GM15510 (cell line): ENCODE measurements around the gene ZNF554.

Experiments used
- POLR2A ChIP-seq: IDR thresholded peaks from 3 replicates; pipeline ENCODE4 v1.6.1; 2011; ENCODE audit warnings: borderline replicate concordance; ENCODE audit not compliant: insufficient read length; ENCODE audit errors: extremely low read depth

Gene ZNF554

DNA sequence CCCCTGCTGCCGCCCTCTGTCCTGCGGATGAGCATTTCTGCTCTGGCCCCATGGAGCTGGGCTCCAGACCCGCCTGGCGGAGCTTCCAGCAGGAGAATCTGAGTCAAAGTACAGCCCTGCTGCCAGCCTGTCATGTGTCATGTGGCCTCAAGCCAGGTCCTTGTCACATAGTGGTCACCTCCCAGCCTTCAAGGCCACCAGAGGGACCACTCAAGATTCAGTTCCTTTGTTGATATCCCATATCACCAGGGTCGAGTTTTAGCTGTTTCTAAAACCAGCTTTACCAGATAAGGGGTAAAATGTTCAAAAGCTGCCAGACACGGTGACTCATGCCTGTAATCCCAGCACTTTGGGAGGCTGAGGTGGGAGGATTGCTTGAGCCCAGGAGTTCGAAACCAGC is 20.9 kb upstream of the ZNF554 start:
- no peak for TF ChIP-seq POLR2A

DNA sequence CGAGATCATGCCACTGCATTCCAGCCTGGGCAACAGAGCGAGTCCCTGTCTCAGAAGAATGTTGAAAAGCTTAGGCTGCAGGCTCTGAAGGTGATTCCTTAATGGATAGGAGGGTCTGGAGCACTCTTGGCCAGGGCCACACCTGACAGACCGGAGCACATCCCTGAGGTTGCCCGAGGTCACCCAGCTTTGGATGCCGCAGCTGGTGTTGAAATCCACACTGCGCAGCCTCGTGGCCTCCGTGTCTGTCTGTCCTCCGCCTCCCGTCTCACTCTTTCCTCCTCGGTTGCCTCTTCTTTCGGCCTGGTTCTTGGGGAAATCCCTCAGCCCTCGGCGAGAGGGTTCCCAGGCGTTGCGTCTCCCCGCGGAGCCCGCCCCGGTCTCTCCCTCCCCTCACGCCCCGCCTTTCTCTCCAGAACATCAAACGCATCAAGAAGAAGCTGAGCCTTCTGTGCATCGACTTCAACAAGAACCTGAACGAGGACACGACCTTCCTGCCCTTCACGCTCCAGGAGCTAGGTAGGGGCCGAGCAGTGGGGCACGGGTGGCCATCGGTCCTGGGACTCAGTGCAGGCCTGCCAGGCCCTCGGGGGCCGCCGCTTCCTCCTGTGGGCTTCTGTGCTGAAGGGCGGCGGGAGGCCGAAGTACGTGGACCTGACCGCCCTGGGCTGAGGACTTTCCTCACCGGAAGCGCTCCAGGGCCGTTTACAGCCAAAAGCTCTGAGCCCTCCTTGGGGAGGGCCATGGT is 20.2 kb upstream of the ZNF554 start:
- TF ChIP-seq POLR2A: no peak

- TF ChIP-seq POLR2A: no peak
These were observed 19.2 kb upstream of the ZNF554 start for GRCh38 chr19:2800506-2800905.

DNA sequence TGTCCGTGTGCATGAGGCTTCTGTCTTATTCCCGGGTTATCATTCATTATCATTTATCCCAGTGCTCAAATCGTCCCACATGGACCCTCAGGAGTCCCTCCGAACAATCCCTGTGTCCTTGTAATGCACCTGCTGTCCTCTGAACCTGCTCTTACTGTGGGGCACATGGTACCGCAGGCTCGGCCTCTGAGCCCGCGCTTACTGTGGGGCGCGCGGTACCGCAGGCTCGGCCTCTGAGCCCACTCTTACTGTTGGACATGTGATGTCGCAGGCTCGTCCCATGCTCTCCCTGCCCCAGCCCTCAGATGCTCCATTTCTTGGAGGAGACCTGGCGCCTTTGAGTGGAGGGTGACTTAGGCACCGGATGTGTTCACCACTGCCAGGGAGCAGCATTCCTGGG is 16.8 kb upstream of the ZNF554 start:
- no peak for TF ChIP-seq POLR2A

GRCh38 chr19:2803486-2804155 is 16.0 kb upstream of the ZNF554 start:
- no peak for TF ChIP-seq POLR2A

GRCh38 chr19:2804156-2805004 is 15.3 kb upstream of the ZNF554 start:
- no peak for TF ChIP-seq POLR2A

GRCh38 chr19:2805261-2805900 is 14.3 kb upstream of the ZNF554 start:
- TF ChIP-seq POLR2A: no peak

GRCh38 chr19:2805991-2806649 is 13.5 kb upstream of the ZNF554 start:
- TF ChIP-seq POLR2A: no peak

DNA sequence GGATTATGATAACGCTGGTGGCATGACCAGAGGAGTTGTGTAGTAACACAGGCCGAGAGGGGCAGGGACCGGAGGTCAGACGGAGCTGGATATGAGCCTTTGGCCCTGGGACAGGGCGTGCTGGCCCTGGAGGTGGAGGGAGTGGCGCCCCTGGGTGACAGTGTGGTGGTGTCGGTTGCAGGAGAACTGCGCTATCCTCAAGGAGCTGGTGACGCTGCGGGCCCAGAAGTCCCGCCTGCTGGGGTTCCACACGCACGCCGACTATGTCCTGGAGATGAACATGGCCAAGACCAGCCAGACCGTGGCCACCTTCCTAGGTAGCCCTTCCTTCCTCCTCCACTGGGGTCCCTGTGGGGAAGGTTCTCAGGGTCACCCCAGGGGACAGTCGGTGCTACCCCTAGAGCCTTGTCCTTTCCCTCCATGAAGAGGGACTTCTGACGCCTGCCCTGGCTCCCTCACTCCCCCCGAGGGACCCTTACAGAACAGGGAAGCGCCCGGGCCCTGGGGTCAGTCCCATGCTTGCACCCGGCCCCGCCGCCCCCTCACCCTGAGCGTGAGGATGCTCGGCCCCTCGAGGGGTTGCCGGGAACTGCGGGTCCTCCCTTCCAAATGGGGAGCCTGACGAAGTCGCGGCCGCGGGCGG is 12.8 kb upstream of the ZNF554 start:
- no peak for TF ChIP-seq POLR2A

- TF ChIP-seq POLR2A: no peak
These were observed 12.1 kb upstream of the ZNF554 start for GRCh38 chr19:2807379-2808128.

- TF ChIP-seq POLR2A: no peak
These were observed 11.3 kb upstream of the ZNF554 start for GRCh38 chr19:2808129-2808941.

GRCh38 chr19:2809387-2810140 is 10.1 kb upstream of the ZNF554 start:
- TF ChIP-seq POLR2A: no peak
